CD14-positive monocyte (primary cell): ENCODE data around the gene TUBB4B. TPM values are rescaled to one million over a fixed set of nuclear protein-coding genes. Genes with fewer than 3 reads are reported as not detected.

Experiments used
- DNase-seq, 3 donors: peaks; one replicate each; pipeline ENCODE4 v3.0.0-alpha.2; 2011 to 2022
- H2AFZ ChIP-seq: 2 replicates; pipeline ENCODE4 v1.6.0; 2012; ENCODE audit warnings: mild to moderate bottlenecking, low read depth, low read length, inconsistent platforms; ENCODE audit not compliant: insufficient read depth, poor library complexity, severe bottlenecking
- H3K27ac ChIP-seq, 2 donors: 1 replicate in 1 of 2; 2 replicates in 1 of 2; pipeline ENCODE4 v1.5.1; 2012 to 2013; ENCODE audit warnings: low read length in 2 of 2, control low read depth in 1 of 2, inconsistent platforms in 1 of 2, low read depth in 1 of 2, mild to moderate bottlenecking in 1 of 2
- H3K27me3 ChIP-seq, 2 donors: one replicate each; pipeline versions ENCODE4 v1.6.0 to v1.6.1; 2011 to 2013; ENCODE audit warnings: low read length in 2 of 2; ENCODE audit not compliant: control insufficient read depth in 2 of 2, insufficient read depth in 2 of 2
- H3K36me3 ChIP-seq, 2 donors: replicated peaks in 1 of 2; 1 replicate in 1 of 2; 2 replicates in 1 of 2; pipeline versions ENCODE4 v1.5.1 to v1.6.1; 2012 to 2013; ENCODE audit warnings: low read length in 2 of 2, control low read depth in 1 of 2, inconsistent platforms in 1 of 2, mild to moderate bottlenecking in 1 of 2; ENCODE audit not compliant: insufficient read depth in 2 of 2, control insufficient read depth in 1 of 2
- H3K4me1 ChIP-seq, 2 donors: 1 replicate in 1 of 2; 2 replicates in 1 of 2; pipeline versions ENCODE4 v1.5.1 to v1.6.1; 2012 to 2013; ENCODE audit warnings: low read length in 2 of 2, control low read depth in 1 of 2, inconsistent platforms in 1 of 2, mild to moderate bottlenecking in 1 of 2, moderate library complexity in 1 of 2; ENCODE audit not compliant: insufficient read depth in 2 of 2, control insufficient read depth in 1 of 2
- H3K4me2 ChIP-seq: replicated peaks from 2 replicates; pipeline ENCODE3; 2012; ENCODE audit warnings: low read length, moderate library complexity, mild to moderate bottlenecking; ENCODE audit not compliant: poor library complexity, severe bottlenecking; ENCODE audit errors: extremely low read depth
- H3K4me3 ChIP-seq, 3 experiments: fragments of 200-600 bp in 1 of 3; sonication (generic) in 1 of 3; replicated peaks in 1 of 3; 1 replicate in 2 of 3; 2 replicates in 1 of 3; pipeline ENCODE4 v1.5.1; 2011 to 2013; ENCODE audit warnings: low read length in 3 of 3, mild to moderate bottlenecking in 3 of 3, control low read depth in 2 of 3, low read depth in 2 of 3, inconsistent platforms in 1 of 3, moderate library complexity in 1 of 3
- H3K79me2 ChIP-seq: 2 replicates; pipeline ENCODE4 v1.6.0; 2012; ENCODE audit warnings: mild to moderate bottlenecking, control low read depth, inconsistent platforms, low read length, moderate library complexity; ENCODE audit not compliant: insufficient read depth
- H3K9ac ChIP-seq: 2 replicates; pipeline ENCODE4 v1.6.0; 2017; ENCODE audit warnings: low read length, mild to moderate bottlenecking; ENCODE audit not compliant: insufficient read depth, poor library complexity, severe bottlenecking
- H3K9me3 ChIP-seq, 2 donors: replicated peaks in 1 of 2; 1 replicate in 1 of 2; 2 replicates in 1 of 2; pipeline versions ENCODE4 v1.5.1 to v1.6.1; 2012 to 2013; ENCODE audit warnings: low read length in 2 of 2, control low read depth in 1 of 2; ENCODE audit not compliant: control insufficient read depth in 1 of 2, insufficient read depth in 1 of 2
- H4K20me1 ChIP-seq: 2 replicates; pipeline ENCODE4 v1.6.0; 2012; ENCODE audit warnings: mild to moderate bottlenecking, low read length, control low read depth, moderate library complexity; ENCODE audit not compliant: insufficient read depth
- H3K27ac Mint-ChIP-seq, 7 donors: one replicate each; pipeline ENCODE4 v1.8.0; 2020; ENCODE audit warnings: mild to moderate bottlenecking in 7 of 7, mixed read lengths in 7 of 7, moderate library complexity in 6 of 7, inconsistent platforms in 2 of 7
- H3K27me3 Mint-ChIP-seq, 3 donors: one replicate each; pipeline ENCODE4 v1.8.0; 2021 to 2022; ENCODE audit warnings: low read depth in 3 of 3, mild to moderate bottlenecking in 3 of 3, mixed read lengths in 3 of 3, moderate library complexity in 3 of 3, inconsistent platforms in 1 of 3
- H3K36me3 Mint-ChIP-seq, 2 donors: one replicate each; pipeline ENCODE4 v1.8.0; 2020; ENCODE audit warnings: mixed read lengths in 2 of 2, inconsistent platforms in 1 of 2, mild to moderate bottlenecking in 1 of 2
- H3K4me1 Mint-ChIP-seq: one replicate; pipeline ENCODE4 v1.8.0; 2020; ENCODE audit warnings: mild to moderate bottlenecking, mixed read lengths
- H3K4me3 Mint-ChIP-seq, 2 donors: one replicate each; pipeline ENCODE4 v1.8.0; 2020; ENCODE audit warnings: mild to moderate bottlenecking in 2 of 2, mixed read lengths in 2 of 2, moderate library complexity in 1 of 2
- H3K9me3 Mint-ChIP-seq, 7 donors: one replicate each; pipeline ENCODE4 v1.8.0; 2020 to 2022; ENCODE audit warnings: mixed read lengths in 7 of 7, mild to moderate bottlenecking in 6 of 7, moderate library complexity in 6 of 7, inconsistent platforms in 2 of 7
- CTCF ChIP-seq: fragments of 200-600 bp; IDR thresholded peaks from one replicate; pipeline ENCODE4 v1.8.0; 2022; ENCODE audit warnings: antibody characterized with exemption, mild to moderate bottlenecking
- WGBS: methylation state at CpG from one replicate; pipeline ENCODE4 v1.1.5; 2013; ENCODE audit warnings: missing lambda C conversion rate; ENCODE audit not compliant: insufficient coverage; 5-methylcytosine and 5-hydroxymethylcytosine counted together
- intact Hi-C, 2 donors: fragments of 100-400 bp; cut with micrococcal nuclease; formaldehyde crosslinking; loops; one replicate each; pipeline versions ENCODE4 v1.15.0 to v1.15.1; 2023
- polyA plus RNA-seq, 3 donors: library from polyadenylated mRNA; depleted of rRNA in 1 of 3; unstranded in 2 of 3; stranded (reverse) in 1 of 3; fragments of 300-500 nt in 2 of 3; fragments of >200 nt in 1 of 3; fragmentation: Illumina TruSeq in 2 of 3; gene quantifications; 1 replicate in 2 of 3; 2 replicates in 1 of 3; pipeline ENCODE4 v1.2.3, GENCODE V29; 2012 to 2021

The TUBB4B gene
- polyA plus RNA-seq, 3 donors = 58.1 to 284 (median 70.8) TPM

- Mint-ChIP-seq H3K27me3 (peaks cover 5 to 7% (median 6%) of the 10 kb centered on the region in 3 donors), H3K27ac (peak overlapping the region in 1 of 7 donors; percentile 50), H3K4me3 (no peak overlapping the region), H3K9me3 (no peaks in the 10 kb centered on the region), H3K4me1 (peaks cover 18% of the 10 kb centered on the region), H3K36me3 (peaks cover 5 to 18% of the 10 kb centered on the region in 2 donors)
- Histone ChIP-seq H3K36me3 (peaks cover 6% of the 10 kb centered on the region in 2 donors), H3K4me3 (no peak overlapping the region), H3K79me2 (peaks cover 19% of the 10 kb centered on the region), H4K20me1 (peaks cover 18% of the 10 kb centered on the region), H3K4me1 (peaks cover 19 to 27% of the 10 kb centered on the region in 2 donors), H3K27ac (no peak overlapping the region), H3K9me3 (no peaks in the 10 kb centered on the region), H3K27me3 (no peaks in the 10 kb centered on the region), H3K9ac (no peak overlapping the region), H2AFZ (no peak overlapping the region), H3K4me2 (no peak overlapping the region)
- no peak for TF ChIP-seq CTCF
- WGBS = 89% methylated on average over 29 of the region's 35 CpGs
- DNase-seq = no peak
- intact Hi-C loops = no loop called here
Observed at GRCh38 chr9:137252555-137253506, 11.7 kb downstream of the TUBB4B start.

- Histone ChIP-seq H3K27ac (no peak overlapping the region), H4K20me1 (peaks cover 22% of the 10 kb centered on the region), H3K4me1 (peaks cover 19 to 27% of the 10 kb centered on the region in 2 donors), H3K79me2 (peaks cover 19% of the 10 kb centered on the region), H3K9me3 (no peaks in the 10 kb centered on the region), H3K4me2 (peak overlapping the region; percentile 98), H3K9ac (peak overlapping the region; percentile 76), H2AFZ (peak overlapping the region; percentile 97), H3K27me3 (no peaks in the 10 kb centered on the region), H3K36me3 (peaks cover 12 to 17% of the 10 kb centered on the region in 2 donors), H3K4me3 (peak overlapping the region; percentile 65 to 94 (median 82))
- Mint-ChIP-seq H3K27ac (peak overlapping the region in 3 of 7 donors; percentile 58 to 76 (median 70)), H3K36me3 (peaks cover 10 to 30% of the 10 kb centered on the region in 2 donors), H3K4me3 (peak overlapping the region; percentile 88 to 95), H3K9me3 (no peaks in the 10 kb centered on the region), H3K27me3 (peaks cover 5 to 7% (median 6%) of the 10 kb centered on the region in 3 donors), H3K4me1 (peaks cover 18% of the 10 kb centered on the region)
- intact Hi-C loops = loop anchor here in 1 of 2 donors (2.0 kb wide), 1 partner anchor 13 kb away; the partner anchor contains the start of gene TUBB4B
- TF ChIP-seq CTCF = no peak
- WGBS = 91% methylated on average over 21 of the region's 21 CpGs
- DNase-seq = no peak
Observed at GRCh38 chr9:137253717-137254623, 12.9 kb downstream of the TUBB4B start.
